ENCODE data around the gene PRLR.

Gene PRLR

DNA sequence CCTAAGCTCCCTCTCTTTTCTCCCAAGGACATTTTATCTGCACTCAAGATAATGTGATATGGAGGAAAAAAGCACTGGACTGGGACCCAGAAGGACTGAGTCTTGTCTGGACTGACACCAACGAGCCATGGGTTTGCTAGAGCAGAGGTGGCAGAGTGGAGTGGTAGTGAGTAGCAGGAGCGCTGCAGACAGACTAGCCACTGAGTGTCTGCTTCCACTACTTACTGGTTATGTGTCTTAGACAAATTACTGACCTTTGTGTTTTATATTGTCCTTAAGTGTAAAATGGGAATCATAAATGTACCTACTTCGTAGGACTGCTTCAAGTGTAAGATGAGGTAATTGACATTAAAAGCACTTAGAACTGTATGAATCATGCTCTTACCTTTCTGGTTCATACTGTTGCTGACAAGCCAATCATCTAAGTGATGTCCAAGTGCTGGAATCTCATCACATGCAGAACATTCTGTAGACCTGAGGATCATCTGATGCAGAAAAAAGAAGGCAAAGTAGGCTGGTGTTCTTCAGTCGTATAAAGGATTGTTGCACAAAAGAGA lies 12.5 kb upstream of the PRLR start:
- no peak for TF ChIP-seq ZNF274 (IDR thresholded peaks at IDR 0.05; ENCODE audit: low read depth, low read length)
- no peak overlapping the region for H3K4me3 ChIP-seq (ENCODE audit: low read length)

DNA sequence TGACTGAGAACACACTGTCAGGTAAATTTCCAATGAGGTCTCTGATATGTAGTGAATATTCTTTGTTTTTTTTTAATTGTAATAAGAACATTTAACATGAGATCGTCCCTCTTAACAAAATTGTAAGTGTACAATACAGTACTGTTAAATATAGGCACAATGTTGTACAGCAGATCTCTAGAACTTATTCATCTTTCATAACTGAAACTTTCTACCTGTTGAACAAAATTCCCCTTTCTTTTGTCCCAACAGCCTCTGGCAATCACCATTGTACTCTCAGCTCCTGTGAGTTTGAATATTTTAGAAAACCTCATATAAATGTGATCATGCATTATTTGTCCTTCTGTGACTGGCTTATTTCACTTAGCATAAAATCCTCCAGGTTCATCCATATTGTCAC lies 10.6 kb upstream of the PRLR start:
- H3K4me3 ChIP-seq (ENCODE audit: low read length): no peak overlapping the region
- TF ChIP-seq ZNF274 (IDR thresholded peaks at IDR 0.05; ENCODE audit: low read depth, low read length): no peak

DNA sequence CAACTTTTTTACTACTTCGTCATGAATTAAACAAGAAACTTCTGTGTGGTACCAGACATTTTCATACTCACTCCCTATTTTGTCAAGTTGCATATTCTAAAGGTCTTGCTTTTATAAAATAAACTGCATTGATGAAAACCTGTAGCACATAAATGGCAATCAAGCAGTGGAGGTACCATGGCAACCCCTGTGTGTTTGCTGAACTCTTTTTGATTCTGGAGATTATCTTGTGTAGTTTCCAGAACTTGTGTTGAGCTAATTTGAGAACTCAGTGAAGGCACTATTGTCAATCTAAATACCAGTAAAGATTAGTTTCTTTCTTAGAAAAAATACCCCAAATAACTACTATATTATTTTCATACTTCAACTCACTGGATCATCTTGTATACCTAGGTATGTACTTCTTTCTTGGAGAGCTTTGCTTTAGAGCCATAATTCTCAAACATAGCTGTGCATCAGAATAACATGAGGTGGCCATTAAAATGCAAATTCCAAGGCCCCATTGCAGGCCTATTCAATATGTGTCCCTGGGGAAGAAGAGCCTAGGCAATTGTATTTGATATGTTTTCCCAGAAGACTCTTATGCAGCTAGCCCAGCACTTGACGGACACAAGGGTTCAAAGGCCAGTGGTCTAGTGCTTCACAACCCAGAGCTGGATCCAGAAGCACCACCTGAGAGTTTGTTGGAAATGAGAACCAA lies 9.8 kb upstream of the PRLR start:
- H3K4me3 ChIP-seq (ENCODE audit: low read length): no peak overlapping the region
- no peak for TF ChIP-seq ZNF274 (IDR thresholded peaks at IDR 0.05; ENCODE audit: low read depth, low read length)

DNA sequence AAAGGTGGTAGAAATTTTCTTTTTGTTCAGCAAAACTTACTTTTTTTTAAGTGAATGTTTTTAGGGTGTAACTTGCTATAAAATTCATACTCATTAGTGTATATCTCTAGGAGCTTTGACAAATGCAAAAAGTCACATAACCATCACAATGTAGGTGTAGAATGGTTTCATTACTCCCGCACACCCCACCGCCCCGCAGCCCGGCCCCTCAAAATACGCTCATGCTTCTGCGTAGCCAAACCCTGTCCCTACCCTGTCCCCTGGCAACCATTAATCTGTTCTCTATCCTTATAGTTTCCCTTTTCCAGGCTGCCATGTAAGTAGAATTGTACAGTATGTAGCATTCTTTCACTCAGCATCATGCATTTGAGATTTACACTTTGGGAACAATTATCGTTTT lies 9.2 kb upstream of the PRLR start:
- TF ChIP-seq ZNF274 (IDR thresholded peaks at IDR 0.05; ENCODE audit: low read depth, low read length): no peak
- H3K4me3 ChIP-seq (ENCODE audit: low read length): no peak overlapping the region

DNA sequence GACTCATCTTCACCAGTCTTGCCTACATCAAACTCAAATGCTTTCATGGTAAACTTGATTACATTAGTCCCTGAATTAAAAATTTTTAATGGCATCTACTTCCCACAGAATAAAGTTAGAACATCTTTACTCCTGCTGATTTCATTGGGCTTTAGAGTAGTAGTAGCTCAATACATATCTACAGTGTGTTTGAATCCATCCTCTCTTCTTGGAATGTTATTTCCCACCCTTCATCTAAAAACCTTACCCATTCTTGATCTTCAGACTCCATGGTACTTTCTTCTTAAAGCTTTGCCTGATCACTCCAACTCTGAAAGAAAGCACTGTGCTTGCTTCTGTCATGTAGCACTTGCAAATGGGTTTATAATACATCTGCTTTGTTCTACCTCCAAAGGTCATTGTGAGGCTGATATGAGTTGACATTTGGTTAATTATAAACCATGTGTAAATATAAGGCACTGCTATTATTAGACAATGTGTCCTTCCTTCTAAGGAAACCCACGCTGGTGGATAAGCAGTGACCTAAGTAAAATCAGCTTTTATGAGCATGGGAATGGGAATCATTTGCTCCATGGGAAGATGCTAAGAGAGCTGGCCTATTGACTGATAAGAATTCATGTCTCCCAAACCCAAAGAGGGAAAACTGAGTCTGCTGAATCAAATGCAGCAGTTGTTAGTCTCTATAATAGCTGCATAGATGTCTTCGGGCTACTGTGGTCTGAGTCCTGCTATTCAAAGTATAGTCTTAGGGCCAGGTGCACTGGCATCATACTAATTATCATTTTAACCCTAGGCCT lies 7.5 kb upstream of the PRLR start:
- H3K4me3 ChIP-seq (ENCODE audit: low read length): no peak overlapping the region; the same call in 1 of the 2 replicates
- no peak for TF ChIP-seq ZNF274 (IDR thresholded peaks at IDR 0.05; ENCODE audit: low read depth, low read length)

DNA sequence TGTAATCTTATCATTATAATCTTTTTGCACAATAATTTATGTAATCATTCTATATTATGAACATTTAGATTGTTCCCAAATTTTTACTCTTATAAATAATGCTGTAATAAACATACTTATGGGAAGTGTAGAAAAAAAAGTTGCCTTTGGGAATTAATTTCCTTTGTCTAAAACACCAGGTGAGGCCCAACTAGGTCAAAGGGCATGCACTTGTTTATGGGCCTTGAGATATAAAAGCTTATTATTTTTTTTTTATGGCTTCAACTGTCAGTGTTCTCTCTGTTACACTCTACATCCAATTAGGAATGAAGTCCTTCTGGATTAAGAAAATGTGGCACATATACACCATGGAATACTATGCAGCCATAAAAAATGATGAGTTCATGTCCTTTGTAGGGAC lies 6.5 kb upstream of the PRLR start:
- no peak for TF ChIP-seq ZNF274 (IDR thresholded peaks at IDR 0.05; ENCODE audit: low read depth, low read length)
- no peak overlapping the region for H3K4me3 ChIP-seq (ENCODE audit: low read length)

DNA sequence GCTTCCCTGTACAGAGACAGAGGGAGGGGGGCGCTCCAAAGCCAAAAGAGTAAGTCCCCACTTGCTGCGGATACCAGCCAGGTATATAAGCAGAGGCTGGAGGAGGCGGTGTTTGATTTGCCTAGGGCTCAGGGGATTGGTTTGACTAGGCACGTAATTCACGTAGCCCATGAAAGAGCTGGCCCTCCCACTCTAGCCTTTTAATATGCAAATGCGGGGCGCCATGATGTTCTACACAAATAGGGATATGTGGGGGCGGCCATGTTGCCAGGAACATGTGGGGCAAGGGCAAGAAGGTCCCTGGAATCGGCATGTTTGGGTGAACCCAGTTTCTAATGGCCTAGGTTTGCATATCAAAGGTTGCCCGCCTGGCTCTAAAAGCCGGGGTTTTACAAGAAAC lies 3.3 kb upstream of the PRLR start:
- no peak for TF ChIP-seq ZNF274 (IDR thresholded peaks at IDR 0.05; ENCODE audit: low read depth, low read length)
- H3K4me3 ChIP-seq (ENCODE audit: low read length): no peak overlapping the region

DNA sequence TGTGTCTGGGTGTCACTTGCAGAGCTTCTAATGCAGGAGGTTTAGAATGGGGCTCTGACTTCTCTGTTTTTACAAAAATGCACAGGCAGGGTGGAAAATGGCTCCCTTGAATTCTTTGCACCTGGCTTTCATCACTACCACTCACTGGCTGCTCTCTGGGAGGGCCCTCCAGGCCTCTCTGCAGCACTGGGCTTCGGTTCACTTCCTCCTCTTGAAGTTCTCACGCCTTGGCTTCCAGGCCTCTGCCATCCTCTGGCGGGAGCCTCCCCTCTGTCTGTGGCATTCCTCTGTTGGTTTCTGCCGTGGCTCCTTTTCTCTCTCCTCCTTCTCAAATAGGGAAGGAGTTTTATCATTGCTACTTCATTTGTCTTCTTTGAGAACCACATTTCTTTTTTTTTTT lies 2.8 kb upstream of the PRLR start:
- TF ChIP-seq ZNF274 (IDR thresholded peaks at IDR 0.05; ENCODE audit: low read depth, low read length): no peak
- no peak overlapping the region for H3K4me3 ChIP-seq (ENCODE audit: low read length)

DNA sequence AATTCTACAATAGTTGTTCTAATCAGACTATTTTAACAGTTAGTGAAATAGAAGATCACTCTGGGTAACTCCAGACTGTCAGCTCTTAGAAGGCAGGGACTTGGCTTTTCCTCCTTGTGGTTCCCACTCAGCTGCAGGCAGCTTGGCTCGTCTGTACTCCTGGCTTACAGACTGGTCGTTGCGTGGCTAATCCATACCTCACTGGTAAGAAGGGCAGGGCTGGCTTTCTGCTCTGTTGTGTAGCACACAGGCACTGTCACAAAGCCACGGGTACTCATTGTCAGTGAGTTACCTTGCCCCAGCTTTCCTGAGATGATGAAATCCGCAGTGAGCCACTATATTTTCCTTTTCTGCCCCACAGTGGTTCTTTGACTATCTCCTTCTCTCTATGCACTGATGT lies 1.8 kb upstream of the PRLR start:
- no peak for TF ChIP-seq ZNF274 (IDR thresholded peaks at IDR 0.05; ENCODE audit: low read depth, low read length)
- H3K4me3 ChIP-seq (ENCODE audit: low read length): no peak overlapping the region

DNA sequence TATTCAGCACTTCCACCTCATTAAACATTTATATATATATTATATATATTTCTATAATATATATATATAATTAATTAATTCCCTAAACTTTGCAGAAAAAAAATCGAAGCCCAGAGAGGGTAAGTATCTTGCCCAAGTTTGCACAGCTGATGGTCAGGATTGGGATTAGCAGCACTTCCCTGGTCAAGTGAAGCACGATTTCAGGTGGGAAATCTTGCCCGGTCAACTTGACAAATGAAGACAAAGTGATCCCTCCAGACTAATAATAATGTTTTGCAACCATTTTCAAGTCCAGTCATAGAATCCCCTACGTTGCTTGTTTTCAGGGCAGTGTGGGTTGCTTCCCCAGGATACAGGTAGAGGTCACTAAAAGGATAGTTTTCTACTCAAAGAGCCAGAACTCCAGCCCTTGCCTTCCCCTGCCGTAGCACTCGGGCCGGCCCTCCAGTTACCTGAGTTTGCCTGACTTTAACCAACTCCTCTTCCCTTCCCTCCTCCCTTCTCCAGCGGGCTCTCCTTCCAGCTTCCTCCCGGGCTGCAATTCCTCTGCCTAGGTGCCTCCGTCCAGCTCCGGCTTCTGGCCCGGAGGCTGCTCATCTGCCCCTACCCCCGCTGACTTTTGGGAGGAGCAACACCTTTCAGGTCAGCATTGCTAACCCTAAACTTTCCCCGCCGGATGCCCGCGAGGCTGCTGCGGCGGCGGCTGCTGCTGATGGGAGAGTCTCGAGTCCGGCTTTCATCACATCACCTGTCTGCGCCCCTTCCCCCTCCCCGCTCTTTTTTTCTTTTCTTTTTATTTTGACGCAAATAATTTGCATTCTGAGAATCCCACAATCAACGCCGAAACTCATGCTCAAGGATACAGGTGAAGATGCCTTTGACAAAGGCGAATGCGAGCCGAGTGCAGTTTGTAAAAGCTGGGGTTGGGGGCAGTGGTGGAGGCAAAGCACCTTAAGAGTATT lies 930 bp downstream of the PRLR start:
- TF ChIP-seq ZNF274 (IDR thresholded peaks at IDR 0.05; ENCODE audit: low read depth, low read length): no peak
- peak overlapping the region; percentile 72 for H3K4me3 ChIP-seq (ENCODE audit: low read length)

DNA sequence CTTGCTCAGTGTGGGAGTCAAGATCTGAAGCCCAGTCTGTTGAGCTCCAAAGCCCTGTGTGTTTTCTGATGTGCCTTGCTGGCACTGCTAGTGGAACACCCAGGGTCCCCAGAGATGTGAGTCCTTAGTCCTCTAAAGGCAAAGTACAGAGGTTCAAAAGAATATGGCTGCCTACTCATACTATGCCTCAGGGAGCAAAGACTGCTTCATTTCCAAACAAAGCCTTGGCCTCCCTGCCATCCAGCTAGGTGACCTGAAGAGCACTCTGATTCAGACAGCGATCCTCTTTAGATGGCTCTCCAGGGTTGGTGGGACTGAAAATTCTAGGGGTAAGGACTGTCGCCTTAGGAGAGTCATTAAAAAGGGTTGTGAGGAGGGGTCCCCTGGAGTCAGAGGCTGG lies 2.0 kb downstream of the PRLR start:
- TF ChIP-seq ZNF274 (IDR thresholded peaks at IDR 0.05; ENCODE audit: low read depth, low read length): no peak
- H3K4me3 ChIP-seq (ENCODE audit: low read length): peak overlapping the region; percentile 14; the same call in 1 of the 2 replicates

DNA sequence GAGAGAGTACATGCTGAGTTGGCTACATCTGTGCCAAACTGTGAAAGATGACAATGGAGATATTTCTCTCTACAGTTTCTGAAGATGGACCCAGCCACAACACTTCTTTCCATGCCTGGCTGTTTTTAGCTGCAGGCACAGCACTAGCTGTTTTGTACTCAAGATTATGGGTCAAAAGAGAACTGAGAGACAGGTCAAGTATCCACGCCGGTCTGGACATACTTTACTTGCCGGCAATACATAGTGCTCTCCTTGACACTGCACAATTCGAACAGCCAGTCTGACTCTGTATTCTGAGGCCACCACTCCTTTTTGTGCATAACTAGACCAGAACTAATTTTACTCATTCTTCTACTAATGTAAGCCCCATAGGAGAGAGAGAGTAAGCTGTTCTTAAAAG lies 2.6 kb downstream of the PRLR start:
- no peak overlapping the region for H3K4me3 ChIP-seq (ENCODE audit: low read length)
- TF ChIP-seq ZNF274 (IDR thresholded peaks at IDR 0.05; ENCODE audit: low read depth, low read length): no peak

DNA sequence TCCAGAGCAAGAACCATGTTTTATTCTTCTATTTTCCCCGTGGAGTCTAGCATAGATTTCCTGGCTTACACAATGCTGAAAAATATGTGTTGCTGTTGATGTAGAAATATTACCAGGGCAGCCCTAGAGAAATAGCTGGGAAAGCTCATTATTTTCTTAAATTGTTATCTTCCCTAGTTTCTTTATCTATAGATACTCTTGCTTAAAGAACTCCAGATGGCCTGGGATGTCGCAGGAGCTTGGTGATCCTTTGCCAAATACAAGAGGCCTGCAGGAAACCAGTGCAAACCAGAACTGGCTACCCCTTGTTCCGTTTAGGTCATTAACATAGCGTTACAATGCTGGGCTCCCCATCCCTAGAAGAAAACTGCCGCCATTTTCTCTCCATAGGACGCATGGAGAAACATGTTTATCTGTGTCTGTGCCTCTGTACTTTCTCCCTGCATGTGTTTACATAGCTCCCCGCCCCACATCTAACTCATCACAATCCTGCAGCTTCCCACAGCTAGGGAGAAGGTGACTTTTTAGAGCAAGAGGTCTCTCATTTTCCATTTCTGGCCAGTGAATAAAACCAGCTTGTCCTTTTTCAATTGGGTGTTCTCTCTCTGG lies 6.4 kb downstream of the PRLR start:
- H3K4me3 ChIP-seq (ENCODE audit: low read length): no peak overlapping the region
- no peak for TF ChIP-seq ZNF274 (IDR thresholded peaks at IDR 0.05; ENCODE audit: low read depth, low read length)

DNA sequence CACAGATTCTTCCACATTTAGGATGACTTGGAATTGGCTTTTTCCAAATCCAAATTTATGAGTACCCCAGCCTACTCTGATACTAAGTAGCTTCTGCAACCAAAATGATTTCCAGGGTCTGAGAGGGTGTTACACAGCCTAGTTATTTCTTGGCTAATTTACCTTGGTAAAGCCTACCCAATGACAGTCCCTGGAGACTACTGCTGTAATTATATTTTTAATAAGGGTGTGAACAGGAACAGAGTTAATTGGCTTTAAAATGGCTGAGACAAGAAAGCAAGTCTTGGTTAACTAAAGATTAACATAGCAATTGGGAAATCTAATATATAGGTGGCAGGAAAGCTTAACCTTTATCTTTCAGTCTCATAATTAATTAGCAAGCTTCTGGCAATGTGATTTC lies 9.3 kb downstream of the PRLR start:
- no peak for TF ChIP-seq ZNF274 (IDR thresholded peaks at IDR 0.05; ENCODE audit: low read depth, low read length)
- H3K4me3 ChIP-seq (ENCODE audit: low read length): no peak overlapping the region

All from GM08714 (cell line).